Adrenal gland (tissue), 5 donors: ENCODE results near the gene RXFP4.

Source experiments
- CTCF ChIP-seq, 6 experiments: fragments of 450-650 bp in 4 of 6; fragments of 200-600 bp in 2 of 6; sonication (generic) in 1 of 6; IDR thresholded peaks; 1 replicate in 5 of 6; 2 replicates in 1 of 6; pipeline versions ENCODE4 v1.5.1 to v1.8.0; 2016 to 2021; ENCODE audit warnings: antibody characterized with exemption in 6 of 6, mild to moderate bottlenecking in 2 of 6, moderate library complexity in 1 of 6
- POLR2A ChIP-seq, 2 donors: fragments of 450-650 bp; IDR thresholded peaks; one replicate each; pipeline ENCODE4 v1.6.1; 2017; ENCODE audit warnings: antibody characterized with exemption in 2 of 2, mild to moderate bottlenecking in 2 of 2, moderate library complexity in 1 of 2
- donor health status: DM: no; HTN: no; CAD: no.

GRCh38 chr1:155944444-155944799 lies 3.0 kb downstream of the RXFP4 start:
- TF ChIP-seq CTCF (IDR thresholded peaks at IDR 0.05) (no peak), POLR2A (IDR thresholded peaks at IDR 0.05) (no peak)
